Liver (tissue), 10 donors: ENCODE measurements around the gene JCHAIN. TPM values are rescaled to one million over a fixed set of nuclear protein-coding genes. Genes with fewer than 3 reads are reported as not detected.

Experiments
- DNase-seq: peaks from one replicate; pipeline ENCODE4 v3.0.0-alpha.2; 2017; ENCODE audit warnings: low spot score
- H3K27ac ChIP-seq, 2 donors: one replicate each; pipeline ENCODE4 v1.7.0; 2013; ENCODE audit warnings: inconsistent platforms in 2 of 2, low read length in 2 of 2, control low read depth in 1 of 2, low read depth in 1 of 2, mild to moderate bottlenecking in 1 of 2
- H3K27me3 ChIP-seq, 4 donors: one replicate each; pipeline versions ENCODE4 v1.6.1 to v1.7.0; 2013; ENCODE audit warnings: low read length in 3 of 4, inconsistent platforms in 1 of 4, mild to moderate bottlenecking in 1 of 4, moderate library complexity in 1 of 4; ENCODE audit not compliant: control insufficient read depth in 4 of 4, insufficient read depth in 4 of 4
- H3K36me3 ChIP-seq, 4 donors: one replicate each; pipeline versions ENCODE4 v1.6.1 to v1.7.0; 2013; ENCODE audit warnings: low read length in 3 of 4, mild to moderate bottlenecking in 3 of 4, low read depth in 1 of 4, moderate library complexity in 1 of 4; ENCODE audit not compliant: control insufficient read depth in 4 of 4, insufficient read depth in 3 of 4
- H3K4me1 ChIP-seq, 4 donors: one replicate each; pipeline versions ENCODE4 v1.6.1 to v1.7.0; 2013; ENCODE audit warnings: low read length in 3 of 4, mild to moderate bottlenecking in 3 of 4, moderate library complexity in 1 of 4; ENCODE audit not compliant: control insufficient read depth in 4 of 4, insufficient read depth in 4 of 4
- H3K4me3 ChIP-seq, 3 donors: one replicate each; pipeline versions ENCODE4 v1.6.1 to v1.7.0; 2013; ENCODE audit warnings: low read length in 3 of 3, control low read depth in 1 of 3, low read depth in 1 of 3, mild to moderate bottlenecking in 1 of 3
- H3K9ac ChIP-seq, 2 donors: one replicate each; pipeline ENCODE4 v1.7.0; 2013; ENCODE audit warnings: low read length in 2 of 2, mild to moderate bottlenecking in 2 of 2, moderate library complexity in 2 of 2, control low read depth in 1 of 2, low read depth in 1 of 2
- H3K9me3 ChIP-seq, 4 donors: one replicate each; pipeline versions ENCODE4 v1.6.1 to v1.7.0; 2013; ENCODE audit warnings: low read length in 3 of 4; ENCODE audit not compliant: control insufficient read depth in 4 of 4
- HNF4A ChIP-seq, 2 donors: conservative IDR thresholded peaks; 2 replicates each; pipeline ENCODE4 v1.6.1; 2016; ENCODE audit warnings: antibody characterized with exemption in 2 of 2, mild to moderate bottlenecking in 2 of 2
- WGBS: extraction: QIAGEN DNeasy Blood & Tissue Kit; methylation state at CpG from one replicate; pipeline ENCODE4 v1.1.7; 2013; 5-methylcytosine and 5-hydroxymethylcytosine counted together
- polyA plus RNA-seq, 2 donors: library from polyadenylated mRNA; stranded (reverse) in 1 of 2; unstranded in 1 of 2; fragments of 200-250 nt in 1 of 2; fragments of >200 nt in 1 of 2; fragmentation: Nextera tagmentation in 1 of 2; extraction: Ambion mirVana in 1 of 2; gene quantifications; one replicate each; pipeline versions ENCODE4 v1.2.1 to v1.2.3, GENCODE V29; 2013 to 2015
- small RNA-seq: library from RNA; depleted of rRNA; stranded (forward); fragments of <200 nt; gene quantifications from one replicate; pipeline ENCODE3, GENCODE V24; 2014
- total RNA-seq, 2 donors: library from RNA; depleted of rRNA; stranded (reverse); fragments of >200 nt; gene quantifications; one replicate each; pipeline ENCODE4 v1.2.3, GENCODE V29; 2014
- donor health status: healthy.
- donor health status: healthy.
- donor health status: healthy.
- donor health status: healthy.
- donor health status: healthy.

Gene JCHAIN
- total and polyA plus RNA-seq, 4 donors: 2.1 to 69.5 (median 9.7) TPM

GRCh38 chr4:70606459-70606858, 59.8 kb downstream of the JCHAIN start:
- no peak overlapping the region for H3K9ac ChIP-seq
- no peak for DNase-seq
- H3K4me1 ChIP-seq: no peaks in the 10 kb centered on the region
- H3K36me3 ChIP-seq: no peaks in the 10 kb centered on the region
- H3K4me3 ChIP-seq: no peak overlapping the region
- H3K27ac ChIP-seq: no peak overlapping the region
- WGBS: 85% methylated on average over 8 of the region's 8 CpGs
- H3K27me3 ChIP-seq: no peaks in the 10 kb centered on the region
- no peaks in the 10 kb centered on the region for H3K9me3 ChIP-seq
- TF ChIP-seq HNF4A (conservative IDR thresholded peaks at IDR 0.05): no peak

Small RNA genes lying within 50 kb of the gene (small RNA-seq; reads per million reads assigned to genes)
- gene RNU6-520P (not detected), gene RNU6-784P (not detected)

Other genes with a start within 250 kb of the JCHAIN start
- not detected for gene MUC7, start 194.3 kb downstream of the JCHAIN start, total RNA-seq
- gene MUC7, start 194.3 kb downstream of the JCHAIN start, polyA plus RNA-seq: not detected
- not detected for gene AMTN, start 147.9 kb downstream of the JCHAIN start, total RNA-seq
- gene AMTN, start 147.9 kb downstream of the JCHAIN start, polyA plus RNA-seq: not detected
- gene AMBN, start 74.3 kb downstream of the JCHAIN start, total RNA-seq: not detected
- gene AMBN, start 74.3 kb downstream of the JCHAIN start, polyA plus RNA-seq: not detected
- under 1 TPM; 0.28 to 0.50 TPM for gene ENAM, start 37.8 kb downstream of the JCHAIN start, total RNA-seq
- under 1 TPM; 0.25 to 0.29 TPM for gene ENAM, start 37.8 kb downstream of the JCHAIN start, polyA plus RNA-seq
- 10 to 100 TPM in 1 of 2 donors, 1 to 10 TPM in 1; 9.7 to 12.8 TPM for gene UTP3, start 22.0 kb upstream of the JCHAIN start, total RNA-seq
- 10 to 100 TPM in 1 of 2 donors, 1 to 10 TPM in 1; 6.5 to 12.2 TPM for gene UTP3, start 22.0 kb upstream of the JCHAIN start, polyA plus RNA-seq
- gene RUFY3, start 55.5 kb upstream of the JCHAIN start, total RNA-seq: 10 to 100 TPM; 13.8 to 35.2 TPM
- 10 to 100 TPM in 1 of 2 donors, 1 to 10 TPM in 1; 9.2 to 16.2 TPM for gene RUFY3, start 55.5 kb upstream of the JCHAIN start, polyA plus RNA-seq
- 10 to 100 TPM; 22.5 to 30.4 TPM for gene GRSF1, start 173.4 kb upstream of the JCHAIN start, total RNA-seq
- gene GRSF1, start 173.4 kb upstream of the JCHAIN start, polyA plus RNA-seq: 10 to 100 TPM; 26.7 to 29.3 TPM
- gene MOB1B, start 235.9 kb upstream of the JCHAIN start, total RNA-seq: 10 to 100 TPM in 1 of 2 donors, 1 to 10 TPM in 1; 5.0 to 69.0 TPM
- 1 to 10 TPM; 2.1 to 2.4 TPM for gene MOB1B, start 235.9 kb upstream of the JCHAIN start, polyA plus RNA-seq